DOHH2 (cell line): ENCODE data around the gene CCDC106.

Source experiments
- H3F3A ChIP-seq: fragments of 200-600 bp; sonication (generic), shearing (Covaris generic); 2 replicates; pipeline ENCODE4 v1.6.0; 2016; ENCODE audit warnings: antibody characterized with exemption, mild to moderate bottlenecking; ENCODE audit not compliant: control insufficient read depth, insufficient read depth
- H3K27ac ChIP-seq: fragments of 200-600 bp; sonication (generic); 2 replicates; pipeline ENCODE4 v1.5.1; 2014; ENCODE audit warnings: low read depth, mild to moderate bottlenecking, low read length, moderate library complexity
- H3K27me3 ChIP-seq: fragments of 200-600 bp; sonication (generic); 2 replicates; pipeline ENCODE4 v1.6.1; 2014; ENCODE audit warnings: mild to moderate bottlenecking, low read length, mixed read lengths; ENCODE audit not compliant: control insufficient read depth
- H3K36me3 ChIP-seq: fragments of 200-600 bp; sonication (generic); 2 replicates; pipeline ENCODE4 v1.6.1; 2014; ENCODE audit warnings: mild to moderate bottlenecking, low read length, moderate library complexity, mixed read lengths; ENCODE audit not compliant: control insufficient read depth
- H3K4me1 ChIP-seq: fragments of 200-600 bp; sonication (generic); 2 replicates; pipeline ENCODE4 v1.6.1; 2014; ENCODE audit warnings: mild to moderate bottlenecking, low read length, mixed read lengths; ENCODE audit not compliant: control insufficient read depth
- H3K4me2 ChIP-seq: fragments of 200-600 bp; sonication (generic); 2 replicates; pipeline ENCODE4 v1.6.0; 2014; ENCODE audit warnings: mild to moderate bottlenecking, low read length, moderate library complexity
- H3K4me3 ChIP-seq: fragments of 200-600 bp; sonication (generic); 2 replicates; pipeline ENCODE4 v1.5.1; 2014; ENCODE audit warnings: mild to moderate bottlenecking, low read length, mixed read lengths
- H3K79me2 ChIP-seq: fragments of 200-600 bp; sonication (generic); 2 replicates; pipeline ENCODE4 v1.6.1; 2014; ENCODE audit warnings: mild to moderate bottlenecking, low read length, mixed read lengths; ENCODE audit not compliant: control insufficient read depth
- H3K9me2 ChIP-seq: fragments of 200-600 bp; sonication (generic); replicated peaks from 2 replicates; pipeline ENCODE4 v1.6.1; 2014; ENCODE audit warnings: mild to moderate bottlenecking, low read length, mixed read lengths; ENCODE audit not compliant: control insufficient read depth
- H3K9me3 ChIP-seq: fragments of 200-600 bp; sonication (generic); 2 replicates; pipeline ENCODE4 v1.6.1; 2014; ENCODE audit warnings: antibody characterized with exemption, low read length, mixed read lengths; ENCODE audit not compliant: control insufficient read depth, insufficient read depth
- H4K20me1 ChIP-seq: fragments of 200-600 bp; sonication (generic); 2 replicates; pipeline ENCODE4 v1.6.0; 2014; ENCODE audit warnings: low read depth, mild to moderate bottlenecking, antibody characterized with exemption, low read length, moderate library complexity; ENCODE audit not compliant: control insufficient read depth, insufficient read depth
- CTCF ChIP-seq: fragments of 200-600 bp; sonication (generic); IDR thresholded peaks from one replicate; pipeline ENCODE4 v1.5.1; 2014; ENCODE audit warnings: antibody characterized with exemption, mild to moderate bottlenecking, low read depth, low read length; ENCODE audit not compliant: poor library complexity, severe bottlenecking
- EZH2phosphoT487 ChIP-seq: fragments of 200-600 bp; sonication (generic); IDR thresholded peaks from 2 replicates; pipeline ENCODE4 v1.6.1; 2017; ENCODE audit warnings: borderline replicate concordance, mild to moderate bottlenecking, antibody characterized with exemption, low read length, moderate library complexity, mixed read lengths

CCDC106 gene

GRCh38 chr19:55602104-55603001 lies 45.7 kb upstream of the CCDC106 start:
- peaks cover 53% of the 10 kb centered on the region for H3K4me1 ChIP-seq
- H4K20me1 ChIP-seq = peaks cover 3% of the 10 kb centered on the region; the same call in 1 of the 2 replicates
- no peak overlapping the region for H3K4me2 ChIP-seq
- no peak overlapping the region for H3K4me3 ChIP-seq
- peaks cover 27% of the 10 kb centered on the region for H3K79me2 ChIP-seq
- H3K9me3 ChIP-seq = no peaks in the 10 kb centered on the region
- H3K27ac ChIP-seq = no peak overlapping the region
- no peaks in the 10 kb centered on the region for H3K9me2 ChIP-seq
- peaks cover 23% of the 10 kb centered on the region for H3F3A ChIP-seq
- peaks cover 24% of the 10 kb centered on the region for H3K36me3 ChIP-seq
- H3K27me3 ChIP-seq = no peaks in the 10 kb centered on the region
- TF ChIP-seq CTCF (no peak), EZH2phosphoT487 (no peak)

GRCh38 chr19:55603115-55603514 lies 44.9 kb upstream of the CCDC106 start:
- H3K9me2 ChIP-seq = no peaks in the 10 kb centered on the region
- H3F3A ChIP-seq = peaks cover 23% of the 10 kb centered on the region
- H4K20me1 ChIP-seq = peaks cover 6% of the 10 kb centered on the region; the same call in 1 of the 2 replicates
- H3K4me2 ChIP-seq = no peak overlapping the region
- H3K27ac ChIP-seq = no peak overlapping the region
- peaks cover 31% of the 10 kb centered on the region for H3K79me2 ChIP-seq
- no peaks in the 10 kb centered on the region for H3K27me3 ChIP-seq
- H3K36me3 ChIP-seq = peaks cover 23% of the 10 kb centered on the region
- H3K4me3 ChIP-seq = no peak overlapping the region
- no peaks in the 10 kb centered on the region for H3K9me3 ChIP-seq
- peaks cover 54% of the 10 kb centered on the region for H3K4me1 ChIP-seq
- no peak for TF ChIP-seq EZH2phosphoT487
- no peak for TF ChIP-seq CTCF

GRCh38 chr19:55603581-55604292 lies 44.3 kb upstream of the CCDC106 start:
- H3K4me1 ChIP-seq = peaks cover 48% of the 10 kb centered on the region
- H3K9me2 ChIP-seq = no peaks in the 10 kb centered on the region
- TF ChIP-seq EZH2phosphoT487 (no peak), CTCF (no peak)
- H3F3A ChIP-seq = peaks cover 23% of the 10 kb centered on the region
- peaks cover 32% of the 10 kb centered on the region for H3K79me2 ChIP-seq
- H3K27me3 ChIP-seq = no peaks in the 10 kb centered on the region
- peak overlapping the region; percentile 95 for H3K4me3 ChIP-seq
- no peaks in the 10 kb centered on the region for H3K9me3 ChIP-seq
- H3K36me3 ChIP-seq = peaks cover 24% of the 10 kb centered on the region
- H3K4me2 ChIP-seq = peak overlapping the region; percentile 99
- peak overlapping the region; percentile 99 for H3K27ac ChIP-seq
- H4K20me1 ChIP-seq = peaks cover 6% of the 10 kb centered on the region; the same call in 1 of the 2 replicates
